ENCODE data around the gene IGIP.

The IGIP gene

DNA sequence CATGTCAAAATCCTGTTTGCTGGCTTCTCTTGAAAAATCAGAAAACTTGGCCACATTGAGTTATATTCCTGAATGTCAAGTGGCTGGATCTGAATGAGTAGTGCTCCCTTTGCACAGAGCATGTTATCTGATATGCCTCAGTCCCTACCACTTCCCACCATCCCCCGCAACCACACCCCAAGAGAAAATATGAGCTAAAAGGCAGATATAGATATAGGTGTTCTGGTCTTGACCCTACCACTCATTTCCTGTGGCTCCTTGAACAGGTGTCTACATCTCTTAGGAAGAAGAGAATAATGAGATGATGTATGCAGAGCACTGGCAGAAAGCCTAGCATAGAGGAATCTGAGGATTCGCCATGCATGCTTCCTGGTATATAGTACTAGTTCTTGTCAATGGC lies 42.6 kb downstream of the IGIP start:
- no peak for FAIRE-seq

DNA sequence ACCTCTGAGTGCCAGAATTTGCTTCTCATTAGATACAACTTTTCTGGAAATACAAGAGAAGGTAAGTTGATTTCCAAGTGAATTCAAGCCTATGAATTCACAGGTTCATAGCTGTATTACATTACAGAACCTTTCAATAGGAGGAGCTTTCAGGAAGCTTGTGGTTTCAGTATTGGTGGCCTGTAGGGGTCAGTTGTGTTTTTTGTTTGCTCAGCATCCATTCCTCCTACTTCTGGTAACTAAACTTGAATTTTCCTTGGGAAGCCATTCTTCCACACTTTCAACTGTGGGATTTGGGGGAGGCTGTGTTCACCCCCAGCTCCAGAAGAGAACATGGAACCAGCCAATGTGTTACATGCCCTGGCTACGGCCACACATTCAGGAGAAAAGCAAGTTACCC lies 43.7 kb downstream of the IGIP start:
- no peak for FAIRE-seq

DNA sequence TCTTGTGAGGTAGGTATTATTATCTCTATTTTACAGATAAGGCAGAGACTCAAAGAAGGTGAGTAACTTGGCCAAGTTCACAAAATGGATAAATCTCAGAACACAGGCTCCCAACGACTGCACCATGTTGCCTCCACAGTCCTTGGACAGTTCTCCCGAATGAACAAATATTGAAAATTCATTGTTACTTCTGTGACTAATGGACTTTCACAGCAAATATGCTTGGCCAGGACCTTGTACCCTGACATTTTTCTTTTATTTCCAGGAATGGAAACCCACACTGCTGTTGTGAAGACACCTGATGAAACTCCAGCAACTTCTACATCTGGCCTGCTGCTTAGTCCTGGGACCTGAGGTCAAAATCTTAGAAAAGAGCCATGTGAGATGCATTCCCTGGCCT lies 46.7 kb downstream of the IGIP start:
- no peak for FAIRE-seq

DNA sequence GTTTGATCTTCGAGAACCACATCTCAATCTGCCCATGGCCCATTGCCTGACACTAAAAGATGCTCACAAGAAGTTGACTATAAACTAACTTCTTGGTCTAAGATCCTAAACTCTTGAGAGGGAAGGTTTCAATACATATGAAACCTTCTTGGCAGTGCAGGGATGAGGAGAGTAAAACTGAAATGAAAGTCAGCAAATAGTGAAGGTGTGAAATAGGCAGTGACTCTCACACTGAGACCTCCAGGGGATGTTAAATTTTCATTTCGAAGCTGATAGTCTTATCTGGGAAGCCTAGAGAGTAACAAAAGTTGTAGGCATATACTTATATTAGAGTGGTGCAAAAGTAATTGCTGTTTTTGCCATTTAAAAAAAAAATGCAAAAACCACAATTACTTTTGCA lies 48.3 kb downstream of the IGIP start:
- FAIRE-seq = no peak

DNA sequence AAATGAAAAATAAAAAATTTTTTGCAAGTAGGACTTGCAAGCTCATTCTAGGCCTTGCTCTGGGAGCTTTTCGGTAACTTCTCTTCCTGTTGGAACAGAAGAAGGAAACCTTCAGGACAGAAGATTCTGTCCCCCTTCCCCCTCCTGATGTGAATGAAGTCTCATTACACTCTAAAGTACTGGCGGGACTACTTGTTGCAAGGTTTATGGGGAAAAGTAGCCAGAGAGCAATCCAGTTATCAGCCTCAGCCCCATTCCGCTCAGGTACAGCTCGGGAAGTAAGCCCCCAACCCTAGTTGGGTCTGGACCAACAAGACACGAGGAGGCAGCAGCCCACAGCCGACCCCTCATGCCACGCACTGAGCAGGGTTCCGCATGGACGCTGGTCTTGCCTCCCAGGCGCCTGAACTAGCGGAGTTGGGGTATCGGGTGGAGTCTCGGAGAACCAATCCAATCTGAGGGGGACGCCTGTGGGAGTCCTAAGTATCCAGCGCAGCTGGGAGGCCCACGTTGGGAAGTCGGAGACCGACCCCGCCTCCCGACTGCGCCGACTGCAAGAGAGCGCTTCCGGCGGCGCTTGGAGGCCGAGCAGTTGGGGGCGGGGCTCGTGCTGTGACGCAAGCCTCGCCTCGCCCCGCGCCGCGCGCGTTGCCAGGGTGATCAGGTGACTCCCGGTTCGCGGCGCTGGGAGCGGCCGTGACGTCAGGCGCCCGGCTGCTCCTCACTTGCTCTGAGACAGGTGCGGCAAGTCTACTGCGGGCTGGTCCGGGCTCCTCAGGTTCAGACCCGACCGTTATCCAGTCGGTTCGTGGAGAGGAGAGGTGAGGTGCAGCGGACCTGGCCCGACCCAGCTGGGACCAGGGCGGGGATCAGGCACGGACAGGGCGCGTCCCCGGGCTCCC lies 49.0 kb downstream of the IGIP start, which contains the start of gene CYSTM1:
TSS of gene CYSTM1 (plus strand) at position 724 of the 902 bp plus-strand sequence. CDS start 19,278 bp downstream, outside the sequence.
- FAIRE-seq = no peak

DNA sequence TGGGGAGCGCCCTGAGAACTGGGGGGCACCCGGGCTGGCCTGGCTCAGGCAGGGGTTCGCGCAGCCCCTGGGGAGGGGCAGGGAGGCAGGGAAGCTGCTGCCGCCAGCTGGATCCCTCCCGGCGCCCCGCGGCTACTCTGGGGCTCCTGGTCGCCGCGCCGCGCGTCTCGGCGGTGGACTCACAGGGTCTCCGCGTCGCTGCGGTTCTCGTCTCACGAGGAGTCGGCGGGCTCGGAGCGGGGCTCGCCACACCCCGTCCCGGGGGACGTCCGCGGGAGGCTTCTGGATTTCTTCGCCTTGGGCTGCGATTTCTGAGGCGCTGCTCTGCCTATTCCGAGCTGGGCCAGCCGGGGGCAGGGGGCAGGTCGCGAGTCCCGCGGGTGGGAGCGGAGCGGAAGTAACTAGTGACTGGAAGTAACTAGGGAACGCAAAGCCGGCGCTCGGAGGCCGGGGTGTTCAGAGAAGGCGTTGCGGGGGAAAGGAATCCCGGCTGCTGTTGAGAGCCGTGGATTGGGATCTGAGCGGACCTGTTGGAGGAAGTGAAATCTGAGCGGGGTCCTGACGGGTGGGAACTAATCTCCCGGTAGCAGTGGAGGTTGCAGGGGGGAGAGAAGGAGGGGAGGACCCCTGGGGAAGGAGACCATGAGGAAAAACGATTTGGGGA lies 49.8 kb downstream of the IGIP start:
- FAIRE-seq = no peak

DNA sequence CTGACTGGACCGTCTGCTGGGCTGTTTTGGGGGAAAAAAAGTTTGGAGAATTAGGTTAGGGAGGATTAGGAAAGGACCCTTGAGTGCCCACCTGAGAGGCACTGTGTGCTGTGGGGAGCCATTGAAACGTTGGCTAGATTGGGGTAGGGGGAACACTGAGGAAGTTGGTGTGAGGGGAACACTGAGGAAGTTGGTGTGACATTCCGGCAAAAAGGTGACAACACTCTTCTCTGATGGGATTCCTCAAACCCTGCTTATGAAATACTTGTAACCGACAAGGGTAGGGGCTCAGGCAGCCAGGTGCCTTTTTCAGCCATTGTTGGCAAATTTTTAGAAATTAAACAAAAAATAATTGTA lies 50.3 kb downstream of the IGIP start:
- no peak for FAIRE-seq

DNA sequence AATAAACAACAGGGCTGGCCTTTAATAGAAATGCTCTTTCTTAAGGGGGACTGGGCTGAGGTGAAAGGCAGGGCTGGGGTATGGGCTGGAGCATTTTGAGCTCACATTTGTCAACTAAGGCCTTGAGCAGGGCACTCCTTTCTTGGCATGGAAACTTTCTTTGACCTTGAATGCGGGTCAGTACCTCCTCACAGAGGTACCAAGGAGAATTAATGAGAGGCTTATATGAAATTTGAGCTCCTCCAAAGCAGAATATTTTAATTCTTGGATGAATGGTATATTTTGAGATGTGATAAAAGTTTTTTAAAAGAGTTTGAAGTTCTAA lies 52.3 kb downstream of the IGIP start:
- no peak for FAIRE-seq

DNA sequence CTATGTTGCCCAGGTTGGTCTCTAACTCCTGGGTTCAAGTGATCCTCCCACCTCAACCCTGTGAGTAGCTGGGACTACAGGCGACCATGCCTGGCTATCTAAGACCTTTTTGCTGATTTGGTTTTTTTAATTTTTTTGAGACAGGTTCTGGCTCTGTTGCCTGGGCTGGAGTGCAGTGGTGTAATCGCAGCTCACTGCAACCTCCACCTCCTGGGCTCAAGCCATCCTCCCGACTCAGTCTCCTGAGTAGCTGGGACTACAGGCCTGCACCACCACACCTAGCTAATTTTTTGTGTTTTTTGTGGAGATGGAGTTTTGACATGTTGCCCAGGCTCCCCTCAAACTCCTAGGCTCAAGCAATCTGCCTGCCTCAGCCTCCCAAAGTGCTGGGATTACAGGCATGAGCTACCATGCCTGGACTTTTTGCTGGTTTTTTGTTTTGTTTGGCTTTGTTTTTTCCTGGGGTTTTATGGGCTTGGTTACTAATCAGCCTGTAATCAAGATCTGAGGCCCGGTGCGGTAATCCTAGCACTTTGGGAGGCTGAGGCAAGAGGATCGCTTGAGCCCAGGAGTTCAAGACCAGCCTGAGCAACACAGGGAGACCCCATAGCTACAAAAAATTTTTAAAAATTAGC lies 52.9 kb downstream of the IGIP start:
- FAIRE-seq = no peak

Data from islet of Langerhans (tissue), 1 donor.